ENCODE data around the gene WWC2.

GRCh38 chr4:183254162-183254561 is 155.1 kb downstream of the WWC2 start:
- TF ChIP-seq CTCF (IDR thresholded peaks at IDR 0.05) (no peak), POLR2A (IDR thresholded peaks at IDR 0.05) (no peak)

Measured in uterus (tissue), 2 donors.